Measurements from ENCODE around the gene RNF144A.

The RNF144A gene

GRCh38 chr2:7011356-7012083 is 94.3 kb downstream of the RNF144A start:
- no peak for DNase-seq

GRCh38 chr2:7012141-7012764 is 95.0 kb downstream of the RNF144A start:
- DNase-seq: no peak

- DNase-seq: no peak
These were observed 96.4 kb downstream of the RNF144A start for GRCh38 chr2:7013471-7014160.

GRCh38 chr2:7014174-7014640 is 97.0 kb downstream of the RNF144A start:
- peak; percentile 53 for DNase-seq

GRCh38 chr2:7015007-7015950 is 98.1 kb downstream of the RNF144A start:
- no peak for DNase-seq

GRCh38 chr2:7016148-7016547 is 98.9 kb downstream of the RNF144A start:
- DNase-seq: no peak

GRCh38 chr2:7016601-7017211 is 99.5 kb downstream of the RNF144A start:
- no peak for DNase-seq

GRCh38 chr2:7017671-7018281 is 100.6 kb downstream of the RNF144A start:
- DNase-seq: no peak

GRCh38 chr2:7018282-7018701 is 101.1 kb downstream of the RNF144A start:
- no peak for DNase-seq

GRCh38 chr2:7018767-7019166 is 101.6 kb downstream of the RNF144A start:
- DNase-seq: no peak

GRCh38 chr2:7019191-7019590 is 102.0 kb downstream of the RNF144A start:
- DNase-seq: no peak

- no peak for DNase-seq
These were observed 102.8 kb downstream of the RNF144A start for GRCh38 chr2:7020059-7020458.

- DNase-seq: no peak
These were observed 103.3 kb downstream of the RNF144A start for GRCh38 chr2:7020468-7020867.

GRCh38 chr2:7020939-7021470 is 103.8 kb downstream of the RNF144A start:
- no peak for DNase-seq

GRCh38 chr2:7022492-7023385 is 105.5 kb downstream of the RNF144A start:
- no peak for DNase-seq

- no peak for DNase-seq
These were observed 106.3 kb downstream of the RNF144A start for GRCh38 chr2:7023542-7023941.

- no peak for DNase-seq
These were observed 107.0 kb downstream of the RNF144A start for GRCh38 chr2:7024261-7024660.

- DNase-seq: no peak
These were observed 107.9 kb downstream of the RNF144A start for GRCh38 chr2:7025082-7025481.

- DNase-seq: no peak
These were observed 109.5 kb downstream of the RNF144A start for GRCh38 chr2:7026742-7027141.

GRCh38 chr2:7027411-7027810 is 110.2 kb downstream of the RNF144A start:
- DNase-seq: no peak
